ENCODE data around the gene ANKRD9.

ANKRD9 gene

DNA sequence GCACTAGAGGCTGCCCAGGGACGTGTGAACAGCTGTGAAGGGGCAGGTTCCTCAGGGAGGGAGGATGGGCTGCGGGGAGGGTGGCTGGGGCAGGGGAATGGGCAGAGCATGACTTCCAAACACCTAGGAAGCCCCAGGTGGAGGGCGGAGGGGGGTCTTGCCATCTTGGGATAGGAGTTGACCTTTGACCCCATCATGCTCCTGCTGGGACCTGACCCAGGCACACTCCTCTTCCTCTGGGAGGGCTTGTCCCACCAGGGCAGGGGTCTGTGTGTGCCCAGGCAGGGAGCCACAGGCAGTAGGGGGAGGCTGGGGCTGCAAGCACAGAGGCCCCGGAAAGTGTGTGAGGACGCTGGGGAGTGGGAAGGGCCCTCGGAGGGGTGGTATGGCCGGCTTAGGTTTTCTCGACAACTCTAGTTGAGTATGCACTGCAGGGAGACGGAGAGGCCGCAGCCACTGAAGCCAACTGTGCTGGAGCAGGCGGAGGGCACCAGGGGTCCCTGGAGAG lies 3.3 kb upstream of the ANKRD9 start:
- no peak for DNase-seq (ENCODE audit: low spot score)

DNA sequence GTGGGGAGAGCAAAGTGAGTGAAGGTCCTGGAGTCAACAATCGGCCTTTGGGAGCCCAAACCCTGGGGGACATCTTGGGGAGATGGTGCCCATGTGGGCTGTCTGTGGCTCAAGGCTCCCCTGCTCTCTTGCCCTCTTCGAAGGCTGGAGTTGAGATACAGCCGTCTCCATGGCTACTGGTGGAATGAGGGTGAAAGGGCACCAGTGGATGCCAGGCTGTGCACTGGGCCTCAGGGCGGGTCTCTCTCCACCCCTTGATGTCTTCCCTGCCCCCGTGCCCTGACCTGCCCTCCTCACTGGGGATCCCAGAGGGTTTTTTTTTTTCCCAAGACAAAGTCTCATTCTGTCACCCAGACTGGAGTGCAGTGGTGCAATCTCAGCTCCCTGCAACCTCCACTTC lies 2.0 kb upstream of the ANKRD9 start:
- DNase-seq (ENCODE audit: low spot score): no peak

DNA sequence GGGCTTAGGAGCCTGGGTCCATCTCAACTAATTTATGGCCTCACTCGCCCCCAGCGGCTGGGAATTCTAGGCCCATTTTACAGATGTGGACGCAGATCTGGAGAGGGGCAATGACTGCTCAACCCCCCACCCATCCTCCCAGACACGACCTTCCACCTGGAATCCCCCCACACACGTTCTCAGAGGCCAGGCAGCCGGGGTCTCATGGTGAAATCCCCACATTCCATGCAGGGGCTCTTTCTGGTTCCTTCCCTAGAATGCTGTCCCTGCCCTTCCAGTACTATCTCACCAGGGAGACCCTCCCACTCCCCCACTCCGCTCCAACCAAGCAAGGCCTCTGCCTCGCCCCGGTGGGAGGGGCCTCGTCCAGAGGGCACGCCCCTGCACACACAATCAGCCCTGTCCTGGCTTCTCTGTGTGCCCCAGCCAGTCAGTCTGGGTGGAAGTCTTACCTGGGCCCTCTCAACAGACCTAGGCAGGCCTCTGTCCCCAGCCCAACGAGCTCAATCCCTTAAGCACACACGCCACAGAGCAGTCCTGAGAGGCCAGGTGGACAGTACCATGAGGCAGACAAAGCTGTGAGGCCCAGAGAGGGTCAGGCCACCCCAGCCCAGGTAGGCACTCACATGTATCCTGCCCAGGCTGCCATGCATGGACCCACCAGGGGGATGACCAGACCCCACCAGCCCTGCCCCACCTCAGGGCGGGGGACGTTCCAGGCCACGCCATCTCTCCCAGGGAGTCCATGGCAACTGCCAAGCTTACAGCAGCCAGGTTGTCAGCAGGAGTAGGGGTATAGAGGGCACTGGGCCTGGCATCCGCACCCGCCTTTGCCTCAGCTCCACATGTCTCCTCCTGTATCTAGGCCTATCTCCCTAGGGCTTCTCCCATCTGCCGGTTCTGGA lies 1.3 kb upstream of the ANKRD9 start:
- DNase-seq (ENCODE audit: low spot score): no peak

DNA sequence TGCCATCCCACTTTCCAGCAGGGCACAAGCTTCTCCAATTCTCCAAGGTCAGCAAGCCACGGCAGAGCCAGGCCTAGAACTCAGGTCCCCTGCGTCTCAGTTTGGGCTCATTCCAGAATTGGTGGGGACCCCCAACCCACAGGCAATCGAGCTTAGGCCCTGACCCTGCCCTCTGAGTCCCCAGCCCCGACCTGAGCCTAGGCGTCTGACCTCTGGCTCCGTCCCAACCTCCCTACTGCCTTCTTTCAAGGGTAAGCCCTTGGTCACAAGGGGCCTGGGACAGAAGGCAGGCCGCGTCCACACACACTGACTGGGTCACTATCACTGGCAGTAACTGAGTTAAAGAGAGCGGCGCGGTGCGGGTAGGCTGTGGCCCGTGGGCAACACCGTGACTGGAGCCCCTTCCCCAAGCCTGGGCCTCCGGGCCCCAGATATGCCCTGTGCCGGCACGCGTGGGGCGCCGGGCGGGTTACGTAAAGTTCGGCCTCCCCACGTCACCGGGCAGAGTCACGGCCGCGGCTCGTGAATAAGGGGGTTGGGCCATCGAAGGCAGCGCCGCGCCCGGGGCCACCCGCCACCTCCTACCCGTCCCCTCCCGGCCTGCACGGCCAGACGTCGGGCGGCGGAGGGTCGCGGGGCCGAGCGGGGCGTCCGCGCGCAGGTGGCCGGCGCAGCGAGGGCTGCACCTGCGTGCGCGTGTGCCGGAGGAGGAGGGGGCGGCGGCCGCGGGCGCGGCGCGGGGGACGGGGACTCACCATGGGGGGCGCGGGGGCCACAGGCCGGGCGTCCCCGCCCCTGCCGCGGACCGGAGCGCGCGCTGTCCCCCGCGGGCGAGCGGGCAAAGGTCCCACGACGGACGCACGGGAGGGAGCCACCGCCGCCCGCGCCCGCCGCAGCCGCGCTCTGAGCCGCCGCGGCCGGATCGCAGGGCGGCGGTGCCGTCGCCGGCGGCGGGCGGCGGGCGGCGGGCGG lies 516 bp downstream of the ANKRD9 start:
- DNase-seq (ENCODE audit: low spot score): peak; percentile 20

DNA sequence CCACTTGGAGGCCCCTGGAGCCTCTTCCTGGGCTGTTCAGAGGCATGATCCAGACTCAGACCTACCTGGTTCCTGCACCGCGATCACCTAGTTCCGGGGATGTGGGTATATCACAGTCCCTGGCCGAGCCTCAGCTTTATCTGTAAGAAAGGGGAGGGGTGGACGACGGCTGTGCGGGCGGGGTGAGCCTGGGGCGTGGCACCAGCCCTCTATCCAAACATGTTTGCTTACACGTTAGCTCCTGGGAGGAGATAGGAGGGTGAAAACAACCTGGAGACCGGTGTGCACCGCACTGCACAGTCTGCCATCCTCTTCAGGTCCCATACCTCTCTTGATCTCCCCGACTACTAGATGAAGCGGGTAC lies 1.2 kb downstream of the ANKRD9 start:
- DNase-seq (ENCODE audit: low spot score): no peak

DNA sequence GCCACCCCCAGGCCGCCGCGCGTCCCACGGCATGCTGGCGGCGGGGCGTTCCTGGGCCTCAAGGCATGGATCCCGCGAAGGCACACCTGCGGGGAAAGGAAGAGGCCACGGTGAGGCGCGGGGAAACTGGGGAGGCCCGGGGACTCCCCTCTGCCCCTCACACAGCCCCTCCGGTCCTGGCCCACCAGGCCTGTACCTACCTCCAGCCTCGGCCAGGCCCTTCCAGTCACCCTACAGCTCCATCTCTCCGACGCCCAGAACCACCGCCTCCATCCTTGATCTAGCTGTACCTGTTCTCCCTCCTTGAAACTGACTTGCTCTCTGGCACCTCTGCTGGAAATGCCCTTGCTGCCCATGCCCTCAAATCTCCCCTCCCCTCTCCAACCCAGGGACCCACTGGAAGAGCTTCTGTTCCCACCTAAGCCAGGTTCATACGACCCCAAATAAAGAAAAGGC lies 1.7 kb downstream of the ANKRD9 start:
- DNase-seq (ENCODE audit: low spot score): no peak

DNA sequence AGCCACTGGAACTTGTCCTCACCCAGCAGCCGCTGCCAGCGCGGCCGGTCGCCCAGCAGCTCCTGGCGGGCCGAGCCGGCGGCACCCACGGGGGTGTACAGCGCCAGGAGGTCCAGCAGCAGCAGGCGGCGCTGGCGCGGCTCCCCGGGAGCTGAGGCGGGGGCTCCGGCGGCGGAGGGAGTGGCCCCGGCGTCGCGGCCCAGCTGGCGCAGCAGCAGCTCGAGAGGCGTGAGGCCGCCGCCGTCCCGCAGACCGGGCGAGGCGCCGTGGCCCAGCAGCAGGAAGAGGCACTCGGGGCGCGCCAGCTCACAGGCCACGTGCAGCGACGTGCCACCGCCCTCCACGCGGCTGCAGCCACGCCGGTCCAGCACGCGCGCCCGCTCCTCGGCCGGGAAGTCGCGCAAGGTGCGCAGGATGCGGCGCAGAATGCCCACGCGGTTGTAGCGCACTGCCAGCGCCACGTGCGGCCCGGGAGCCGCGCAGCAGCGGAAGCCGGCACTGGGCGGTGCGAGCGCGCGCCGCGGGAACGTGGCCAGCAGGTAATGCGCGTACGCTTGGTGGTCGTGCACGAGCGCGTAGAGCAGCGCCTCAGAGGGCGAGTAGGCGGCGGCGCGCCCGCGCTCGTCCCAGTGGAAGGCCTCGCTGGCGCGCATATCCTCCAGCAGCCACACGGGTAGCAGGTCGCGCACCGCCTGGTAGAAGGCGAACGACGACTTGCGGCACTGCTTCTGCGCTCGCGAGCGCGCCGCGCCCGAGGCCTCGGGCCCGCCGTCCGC lies 2.3 kb downstream of the ANKRD9 start:
- no peak for DNase-seq (ENCODE audit: low spot score)

DNA sequence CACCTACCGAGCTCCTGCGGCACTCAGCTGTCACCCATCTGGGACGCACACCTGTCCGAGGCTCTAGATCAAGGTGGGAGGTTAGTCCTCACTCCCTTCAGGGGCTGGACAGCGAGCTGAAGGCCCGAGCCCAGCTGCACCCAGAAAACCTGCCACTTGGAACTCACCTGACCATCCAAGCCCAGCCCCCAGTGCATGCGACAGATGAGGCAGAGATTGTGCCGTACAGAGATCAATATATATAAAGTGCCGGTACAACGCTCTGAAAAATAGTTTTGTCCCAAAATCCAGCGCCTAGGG lies 3.0 kb downstream of the ANKRD9 start:
- DNase-seq (ENCODE audit: low spot score): no peak

DNA sequence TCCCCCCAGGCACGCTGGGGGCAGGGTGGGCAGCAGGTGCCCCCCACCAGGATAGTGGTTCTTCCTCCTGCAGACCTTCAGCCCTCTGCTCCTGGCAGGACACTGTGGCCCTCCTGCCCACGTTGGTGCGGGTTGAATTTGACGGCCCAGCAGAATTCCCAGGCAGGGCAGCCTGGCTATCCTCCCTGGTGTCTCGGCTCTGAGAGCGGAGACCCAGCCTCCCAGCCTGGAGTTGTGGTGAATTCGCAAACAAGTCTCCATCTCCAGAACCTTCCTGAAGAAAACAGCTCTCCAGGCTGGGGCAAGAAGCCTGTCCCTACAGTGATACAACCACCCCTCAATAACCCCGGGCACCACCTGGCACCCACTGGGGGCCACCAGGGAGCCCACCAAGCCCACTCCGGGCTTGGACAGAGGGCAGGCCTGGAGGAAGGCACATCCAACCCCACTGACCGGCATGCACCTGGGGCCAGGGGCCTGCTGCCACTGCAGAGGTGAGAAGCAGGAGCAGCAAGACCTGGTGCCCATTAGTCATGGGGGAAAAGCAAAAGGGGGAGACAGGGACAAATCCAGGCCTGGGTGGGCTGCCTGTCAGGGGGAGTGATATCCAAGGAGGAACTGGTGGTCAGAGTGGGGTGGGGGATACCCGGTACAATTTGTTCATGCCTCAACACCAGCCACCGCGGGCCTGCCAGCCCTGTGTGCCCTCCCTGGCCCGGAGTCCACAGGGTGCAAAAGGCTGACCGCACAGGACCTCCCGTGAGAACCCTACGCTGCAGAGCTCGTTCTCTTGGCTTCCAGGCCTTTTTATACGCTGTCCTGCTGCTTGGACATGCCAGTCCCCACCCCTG lies 3.6 kb downstream of the ANKRD9 start:
- no peak for DNase-seq (ENCODE audit: low spot score)

DNA sequence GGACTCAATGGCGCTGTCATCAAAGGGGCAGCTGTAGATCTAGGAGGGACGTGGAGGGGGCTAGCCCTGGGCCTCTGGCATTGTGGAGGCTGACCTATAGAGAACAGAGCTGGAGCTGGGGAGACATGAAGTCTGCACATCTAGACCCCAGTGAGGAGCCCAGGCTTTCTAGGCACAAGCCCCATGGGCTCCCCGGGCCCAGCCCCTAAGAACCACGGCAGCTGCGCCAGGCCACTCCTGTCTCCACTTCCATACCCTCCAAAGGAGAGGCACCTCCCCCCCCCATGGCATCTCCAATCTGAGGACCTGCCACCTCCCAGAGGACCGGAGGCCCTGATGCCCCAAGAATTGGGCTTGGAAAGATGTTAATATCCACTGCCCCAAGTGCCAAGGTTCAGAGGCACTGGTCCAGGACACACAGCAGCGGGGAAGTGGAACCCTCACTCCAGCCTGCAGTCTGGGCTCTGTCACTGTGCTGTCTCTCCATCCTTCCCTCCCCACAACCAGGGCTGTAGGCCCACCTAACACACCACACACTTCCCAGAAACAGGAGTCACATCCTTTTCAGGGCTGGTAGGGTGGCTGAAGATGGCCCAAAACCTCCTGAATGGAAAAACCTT lies 4.5 kb downstream of the ANKRD9 start:
- no peak for DNase-seq (ENCODE audit: low spot score)

DNA sequence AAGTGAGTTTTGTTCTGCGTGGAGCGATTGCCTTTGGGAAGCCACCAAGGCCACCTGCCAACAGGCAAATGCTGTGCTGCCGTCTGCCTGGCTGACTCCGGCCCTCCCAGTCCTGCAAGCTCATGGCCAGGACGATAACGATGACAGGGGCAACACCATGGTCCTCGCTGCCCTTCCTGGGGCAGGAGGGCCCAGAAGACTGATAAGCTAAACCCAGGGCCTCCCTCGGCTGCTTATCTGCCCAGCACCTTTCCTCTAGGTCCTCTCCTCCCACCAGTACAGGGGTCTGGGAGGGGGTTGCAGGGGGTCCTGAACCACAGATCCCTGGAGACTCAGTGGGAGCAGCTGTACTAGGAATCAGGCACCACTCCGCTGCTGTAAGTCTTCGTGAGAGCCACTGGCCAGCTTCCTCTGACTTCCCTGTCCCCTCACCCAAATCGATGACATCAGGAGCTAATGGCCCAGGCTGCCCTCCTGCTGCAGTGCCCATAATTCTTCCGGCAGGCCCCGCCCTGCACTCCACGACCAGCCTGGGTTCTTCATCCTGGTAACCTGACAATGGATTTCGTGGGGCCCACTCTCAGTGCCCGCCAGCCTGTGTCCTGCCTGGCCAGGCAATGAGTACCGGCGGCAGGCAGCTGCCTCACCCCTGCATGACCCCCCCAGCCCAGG lies 5.1 kb downstream of the ANKRD9 start:
- DNase-seq (ENCODE audit: low spot score): no peak

DNA sequence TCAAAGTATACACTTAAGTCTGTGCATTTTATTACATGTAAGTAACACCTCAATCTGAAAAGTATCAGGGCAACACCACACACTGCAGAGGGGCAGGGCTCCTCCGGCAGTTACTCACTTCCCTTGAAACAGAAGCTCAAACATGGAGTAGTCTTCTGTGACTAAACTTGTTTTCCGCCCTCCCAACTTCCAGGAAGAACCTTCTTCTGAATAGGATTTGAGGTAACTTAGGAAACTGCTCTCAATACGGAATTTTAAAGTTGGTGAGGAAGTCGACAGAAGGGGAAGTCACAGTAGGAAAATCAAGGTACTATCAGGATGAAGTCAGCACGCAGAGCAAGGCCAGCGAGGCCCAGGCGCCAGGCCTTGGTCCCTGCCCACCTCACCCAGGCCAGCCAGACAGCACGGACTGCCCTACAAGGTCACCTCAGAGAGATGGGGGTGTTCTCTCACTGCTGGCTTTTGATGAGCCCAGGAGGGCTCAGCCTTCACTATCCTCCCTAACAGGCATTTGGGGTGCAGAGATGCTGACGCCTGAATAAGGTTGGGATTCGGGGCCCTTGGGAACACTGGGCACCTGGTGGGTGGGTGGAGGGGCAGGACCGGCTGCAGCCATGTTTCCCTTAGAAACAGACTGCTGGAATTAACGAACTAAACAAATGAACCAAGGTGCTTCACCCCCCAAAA lies 5.8 kb downstream of the ANKRD9 start:
- DNase-seq (ENCODE audit: low spot score): no peak

DNA sequence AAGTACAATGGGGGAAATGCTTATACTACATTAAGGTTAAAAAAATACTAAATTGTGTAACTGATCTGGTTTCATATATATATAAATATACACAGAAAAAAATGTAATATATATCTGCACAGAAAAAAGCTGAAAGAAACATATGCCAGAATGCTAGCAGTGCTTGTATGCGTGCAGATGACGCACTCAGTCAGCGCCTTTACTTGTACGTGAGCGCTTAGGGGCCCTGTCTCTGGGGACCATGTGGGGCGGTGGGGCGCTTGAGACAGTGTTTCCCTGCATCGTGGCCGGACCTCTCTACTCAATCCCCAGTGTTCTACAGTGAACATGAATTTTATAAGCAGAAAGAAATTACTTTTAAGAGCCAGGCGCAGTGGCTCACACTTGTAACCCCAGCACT lies 7.0 kb downstream of the ANKRD9 start:
- no peak for DNase-seq (ENCODE audit: low spot score)

DNA sequence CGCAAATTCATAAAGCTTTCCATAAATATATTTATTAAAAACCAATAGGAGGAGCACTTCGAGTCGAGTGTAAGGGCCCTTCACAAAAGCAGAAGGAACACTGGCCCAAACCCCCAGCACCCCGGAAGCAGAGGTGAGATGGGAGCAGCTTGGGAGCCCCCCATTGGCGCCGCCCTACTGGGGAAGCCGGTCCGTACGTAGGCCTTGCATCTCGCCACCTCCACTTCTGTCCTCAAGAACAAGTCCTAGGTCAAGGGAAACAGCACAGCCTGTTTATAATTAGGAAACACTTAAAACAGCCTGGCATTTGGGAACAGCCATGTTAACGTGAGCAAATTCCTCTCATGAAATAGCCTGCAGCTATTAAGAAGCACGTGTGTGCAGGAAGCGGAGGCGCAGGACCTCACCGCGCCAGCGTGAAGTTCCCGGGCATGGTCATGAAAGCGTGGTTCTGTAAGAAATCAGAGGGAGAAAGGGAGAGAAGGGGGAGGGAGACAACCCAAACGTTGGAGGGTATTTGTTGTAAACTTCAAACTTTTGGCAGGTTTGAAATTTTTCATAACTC lies 7.7 kb downstream of the ANKRD9 start:
- no peak for DNase-seq (ENCODE audit: low spot score)

DNA sequence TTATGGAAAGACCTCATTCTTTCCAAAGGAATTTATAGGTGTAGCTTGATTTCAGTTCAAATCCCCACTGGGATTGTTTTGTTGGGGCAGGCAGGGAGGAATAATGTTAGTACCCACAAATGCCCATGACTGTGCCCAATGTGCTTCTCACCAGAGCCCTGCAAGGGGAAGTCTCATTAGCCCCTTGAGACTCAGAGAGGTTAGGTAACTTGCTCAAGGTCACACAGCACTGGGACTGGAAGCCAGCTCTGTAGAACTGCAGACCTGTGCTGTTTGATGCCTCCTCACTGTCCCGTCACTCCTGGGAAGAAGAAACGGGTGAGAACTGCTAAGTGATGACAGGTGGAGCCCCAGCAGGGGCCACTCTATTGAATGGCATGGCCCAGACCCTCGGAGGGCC lies 8.9 kb downstream of the ANKRD9 start:
- DNase-seq (ENCODE audit: low spot score): no peak

DNA sequence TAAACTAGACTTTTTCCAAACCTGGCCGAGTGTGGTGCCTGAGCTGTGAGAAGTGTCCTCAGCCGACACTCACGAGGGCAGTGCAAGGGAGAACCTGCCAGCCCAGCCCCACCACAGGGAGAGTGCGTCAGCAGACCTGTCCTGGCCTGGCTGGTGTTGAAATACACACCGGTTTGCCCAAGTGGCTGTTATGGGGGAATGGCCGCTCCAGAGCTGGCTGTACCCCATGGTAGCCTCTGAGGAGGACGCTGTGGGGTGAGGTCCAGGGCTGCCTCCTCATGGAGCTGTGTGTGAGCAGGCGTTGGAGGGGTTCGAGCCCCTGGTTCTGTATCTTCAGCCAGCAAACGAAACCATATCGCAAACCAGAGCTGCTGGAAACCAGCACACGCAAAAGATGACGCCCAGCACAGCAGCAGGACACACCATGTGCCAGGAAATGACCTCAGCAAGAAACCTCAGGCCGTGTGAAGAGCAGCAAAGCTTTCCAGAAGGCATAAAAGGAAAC lies 9.4 kb downstream of the ANKRD9 start:
- no peak for DNase-seq (ENCODE audit: low spot score)

DNA sequence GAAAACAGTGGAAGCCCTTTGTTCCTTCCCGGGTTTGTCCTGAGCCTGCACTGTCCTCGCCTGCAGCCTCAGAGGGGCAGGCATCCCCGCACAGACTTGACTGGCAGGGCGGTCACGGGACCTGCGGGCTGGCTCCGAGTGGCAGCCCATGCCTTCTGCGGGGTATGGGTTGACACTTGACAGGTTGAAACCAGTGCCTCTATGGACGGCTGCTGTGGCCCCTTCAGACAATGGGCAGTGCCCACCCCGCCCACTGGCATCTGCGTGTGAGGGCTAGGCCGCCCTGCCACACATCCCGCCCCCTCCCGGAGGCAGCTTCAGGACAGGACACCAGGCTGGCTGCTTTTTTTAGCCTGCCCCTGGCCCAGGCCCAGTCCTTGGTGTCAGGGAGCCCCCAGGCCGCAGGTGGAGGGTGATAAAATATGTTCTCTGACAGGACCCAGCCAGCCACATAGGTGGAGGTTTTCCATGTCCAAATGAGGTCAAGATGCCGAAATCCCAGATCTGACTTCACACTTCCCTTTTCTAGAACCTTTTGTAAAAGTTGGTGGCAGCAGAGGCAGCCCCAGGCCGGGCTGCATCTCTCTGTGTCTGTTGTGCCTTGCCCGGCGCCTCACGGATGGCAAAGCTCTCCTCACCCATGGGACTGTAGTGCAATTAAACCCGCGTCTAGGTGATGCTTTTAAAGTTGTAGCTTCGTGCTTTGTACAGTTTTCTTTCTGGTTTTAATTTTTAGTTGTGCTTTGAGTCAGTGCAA lies 10.0 kb downstream of the ANKRD9 start:
- DNase-seq (ENCODE audit: low spot score): no peak

DNA sequence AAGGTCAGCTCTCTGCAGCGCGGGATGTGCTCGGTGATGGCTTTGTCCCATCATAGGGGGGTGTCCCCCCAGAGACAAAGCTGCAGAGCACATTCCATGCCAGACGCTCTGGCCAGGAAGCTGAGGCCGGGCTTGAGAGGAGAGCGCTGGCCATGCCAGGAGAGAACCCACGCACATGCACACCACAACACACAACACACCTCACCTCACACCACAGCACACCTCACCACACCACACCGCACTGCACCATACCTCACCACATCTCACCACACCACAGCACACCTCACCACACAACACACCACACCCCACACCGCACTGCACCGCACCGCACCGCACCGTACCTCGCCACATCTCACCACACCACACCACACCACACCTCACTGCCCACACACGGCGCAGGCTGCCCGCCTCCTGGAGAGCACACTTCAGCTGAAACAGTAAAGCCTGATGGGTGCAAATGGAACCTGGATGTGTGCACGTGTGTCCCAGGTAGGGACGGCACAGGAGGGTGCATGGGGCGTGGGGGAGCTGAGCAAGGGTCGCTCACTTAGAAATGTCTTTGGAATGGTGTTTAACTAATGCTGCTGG lies 10.8 kb downstream of the ANKRD9 start:
- no peak for DNase-seq (ENCODE audit: low spot score)
